ENCODE data around the gene RIC3.

The RIC3 gene

DNA sequence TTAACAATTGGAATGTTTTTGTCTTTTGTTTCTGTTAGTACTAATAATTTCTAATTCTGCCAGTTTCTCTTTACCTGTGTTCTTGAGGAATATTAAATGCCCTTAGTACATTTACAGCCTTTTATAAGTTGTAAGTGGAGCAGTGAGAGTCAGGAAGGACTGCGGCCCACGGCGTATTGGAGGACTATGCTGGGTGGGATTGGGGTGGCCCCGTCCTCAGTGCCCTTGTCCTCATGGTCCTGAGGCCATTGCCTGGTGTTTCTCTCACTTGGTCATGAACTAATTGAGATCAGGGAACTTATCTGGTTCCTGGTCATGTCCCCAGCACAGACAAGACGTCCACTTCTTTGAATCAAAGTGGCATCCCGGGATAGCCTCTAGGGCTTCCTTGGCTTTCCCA is 84.5 kb downstream of the RIC3 start:
- H3K9me3 ChIP-seq (replicated peaks; ENCODE audit: low read length) = no peaks in the 10 kb centered on the region
- H3K9ac ChIP-seq (ENCODE audit: low read depth, low read length) = no peak overlapping the region
- H3K27me3 ChIP-seq (ENCODE audit: control insufficient read depth, insufficient read depth, low read length) = peaks cover 19% of the 10 kb centered on the region
- no peak overlapping the region for H3K4me3 ChIP-seq (ENCODE audit: low read length)
- H3K4me1 ChIP-seq (ENCODE audit: control insufficient read depth, insufficient read depth, low read length) = peaks cover 11% of the 10 kb centered on the region
- no peak overlapping the region for H3K4me2 ChIP-seq (ENCODE audit: low read length)
- H3K36me3 ChIP-seq (ENCODE audit: insufficient read depth, low read length) = no peaks in the 10 kb centered on the region

- no peak overlapping the region for H3K4me2 ChIP-seq (ENCODE audit: low read length)
- peaks cover 11% of the 10 kb centered on the region for H3K4me1 ChIP-seq (ENCODE audit: control insufficient read depth, insufficient read depth, low read length)
- H3K9ac ChIP-seq (ENCODE audit: low read depth, low read length) = no peak overlapping the region
- H3K4me3 ChIP-seq (ENCODE audit: low read length) = no peak overlapping the region
- H3K36me3 ChIP-seq (ENCODE audit: insufficient read depth, low read length) = no peaks in the 10 kb centered on the region
- H3K9me3 ChIP-seq (replicated peaks; ENCODE audit: low read length) = no peaks in the 10 kb centered on the region
- peaks cover 19% of the 10 kb centered on the region for H3K27me3 ChIP-seq (ENCODE audit: control insufficient read depth, insufficient read depth, low read length)
These were observed 84.9 kb downstream of the RIC3 start for GRCh38 chr11:8083871-8084281.

GRCh38 chr11:8083088-8083395 is 85.8 kb downstream of the RIC3 start:
- Histone ChIP-seq H3K9ac (ENCODE audit: low read depth, low read length) (no peak overlapping the region), H3K4me2 (ENCODE audit: low read length) (no peak overlapping the region), H3K9me3 (replicated peaks; ENCODE audit: low read length) (no peaks in the 10 kb centered on the region), H3K4me3 (ENCODE audit: low read length) (no peak overlapping the region), H3K27me3 (ENCODE audit: control insufficient read depth, insufficient read depth, low read length) (peaks cover 19% of the 10 kb centered on the region), H3K4me1 (ENCODE audit: control insufficient read depth, insufficient read depth, low read length) (peaks cover 11% of the 10 kb centered on the region), H3K36me3 (ENCODE audit: insufficient read depth, low read length) (no peaks in the 10 kb centered on the region)

DNA sequence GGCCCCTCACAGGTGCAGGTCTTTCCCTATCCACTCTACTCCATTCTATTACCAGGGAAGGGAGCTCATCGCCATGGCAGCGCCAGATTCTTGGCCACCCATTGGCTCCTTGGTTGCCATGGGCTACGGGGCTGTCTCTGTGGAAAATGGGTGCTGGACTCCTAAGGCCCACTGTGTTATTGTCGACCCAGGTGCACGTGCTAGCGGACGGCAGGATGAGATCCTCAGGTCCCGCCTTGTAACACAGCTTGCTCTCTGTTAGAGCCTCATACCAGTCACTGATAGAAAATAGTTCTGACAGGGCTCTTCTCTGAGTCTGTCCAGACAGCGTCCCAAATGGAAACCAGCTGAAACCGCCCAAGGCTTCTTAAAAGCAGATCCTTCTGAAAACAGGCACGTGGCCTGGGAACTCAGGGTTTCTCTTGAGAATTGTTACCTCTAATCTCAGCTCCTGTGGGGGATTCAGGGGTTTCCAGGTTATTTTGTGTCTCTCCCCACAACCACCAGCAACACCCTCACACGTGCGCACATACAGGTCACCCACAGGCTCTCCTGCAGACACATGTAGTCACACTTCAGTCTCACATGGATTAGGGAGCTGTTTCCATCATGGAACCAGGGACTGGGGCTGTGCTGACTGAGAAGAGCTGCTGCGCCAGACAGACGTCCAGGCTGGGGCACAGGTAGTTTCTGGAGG is 86.3 kb downstream of the RIC3 start:
- H3K4me2 ChIP-seq (ENCODE audit: low read length) = no peak overlapping the region
- no peaks in the 10 kb centered on the region for H3K9me3 ChIP-seq (replicated peaks; ENCODE audit: low read length)
- H3K27me3 ChIP-seq (ENCODE audit: control insufficient read depth, insufficient read depth, low read length) = peaks cover 19% of the 10 kb centered on the region
- H3K4me1 ChIP-seq (ENCODE audit: control insufficient read depth, insufficient read depth, low read length) = peaks cover 11% of the 10 kb centered on the region
- H3K36me3 ChIP-seq (ENCODE audit: insufficient read depth, low read length) = no peaks in the 10 kb centered on the region
- no peak overlapping the region for H3K4me3 ChIP-seq (ENCODE audit: low read length)
- no peak overlapping the region for H3K9ac ChIP-seq (ENCODE audit: low read depth, low read length)

GRCh38 chr11:8081591-8082250 is 87.1 kb downstream of the RIC3 start:
- peak overlapping the region; percentile 76 for H3K4me3 ChIP-seq (ENCODE audit: low read length)
- H3K36me3 ChIP-seq (ENCODE audit: insufficient read depth, low read length) = no peaks in the 10 kb centered on the region
- no peaks in the 10 kb centered on the region for H3K9me3 ChIP-seq (replicated peaks; ENCODE audit: low read length)
- peak overlapping the region; percentile 90 for H3K4me2 ChIP-seq (ENCODE audit: low read length)
- H3K4me1 ChIP-seq (ENCODE audit: control insufficient read depth, insufficient read depth, low read length) = peaks cover 11% of the 10 kb centered on the region
- H3K9ac ChIP-seq (ENCODE audit: low read depth, low read length) = peak overlapping the region; percentile 74
- H3K27me3 ChIP-seq (ENCODE audit: control insufficient read depth, insufficient read depth, low read length) = peaks cover 19% of the 10 kb centered on the region

DNA sequence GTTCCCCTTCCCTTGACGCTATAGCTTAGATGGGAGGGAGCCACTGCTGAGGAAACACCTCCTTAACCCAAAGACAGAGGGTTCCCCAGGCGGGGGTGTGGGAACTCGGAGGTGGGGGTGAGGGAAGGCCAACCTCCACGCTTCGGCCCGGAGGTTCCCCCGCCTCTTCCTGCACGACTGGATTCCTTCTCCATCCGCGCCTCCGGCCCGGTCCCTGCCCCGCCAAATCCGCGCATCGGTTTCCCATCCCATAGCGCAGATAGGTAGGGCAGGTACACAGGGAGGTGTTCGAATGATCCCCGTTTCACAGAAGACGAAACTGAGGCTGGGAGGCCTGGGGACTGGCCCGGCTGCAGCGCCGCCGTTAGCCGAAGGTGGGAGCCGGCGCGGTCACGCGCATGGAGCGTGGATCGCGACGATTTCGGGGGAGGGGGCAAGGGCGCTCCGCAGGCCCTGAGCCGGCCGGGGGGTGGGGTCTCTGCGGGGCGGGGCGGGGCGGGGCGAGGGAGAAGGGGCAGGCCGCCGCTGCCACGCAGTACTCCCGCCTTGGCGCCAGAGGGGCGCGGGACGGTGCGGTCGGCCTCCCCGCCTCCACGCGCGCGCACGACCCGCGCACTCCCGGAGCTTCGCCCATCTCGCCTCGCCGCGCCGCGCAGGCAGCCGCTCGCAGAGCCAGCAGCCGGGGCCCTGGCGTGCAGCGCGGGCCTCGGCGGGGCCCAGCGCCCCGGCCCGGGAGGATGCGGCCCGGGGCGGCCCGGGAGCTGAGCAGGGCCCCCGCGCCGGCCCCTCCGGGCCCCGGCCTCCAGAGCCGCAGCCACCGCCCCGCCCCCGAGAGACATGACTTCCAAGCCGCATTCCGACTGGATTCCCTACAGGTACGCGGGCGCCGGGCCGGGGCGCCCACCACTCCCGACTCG is 87.9 kb downstream of the RIC3 start, which contains the start of gene TUB:
Gene TUB (plus strand): TSS at position 538 of the 917 bp plus-strand sequence. CDS start 300 bp downstream, at position 838.
- peak within 1 kb of the TSS; percentile 74 for H3K9ac ChIP-seq (ENCODE audit: low read depth, low read length)
- no peaks in the 10 kb centered on the region for H3K36me3 ChIP-seq (ENCODE audit: insufficient read depth, low read length)
- H3K4me2 ChIP-seq (ENCODE audit: low read length) = peak within 1 kb of the TSS; percentile 90
- H3K9me3 ChIP-seq (replicated peaks; ENCODE audit: low read length) = no peaks in the 10 kb centered on the region
- H3K4me3 ChIP-seq (ENCODE audit: low read length) = peak within 1 kb of the TSS; percentile 76
- H3K4me1 ChIP-seq (ENCODE audit: control insufficient read depth, insufficient read depth, low read length) = peaks cover 11% of the 10 kb centered on the region
- H3K27me3 ChIP-seq (ENCODE audit: control insufficient read depth, insufficient read depth, low read length) = peaks cover 19% of the 10 kb centered on the region

- Histone ChIP-seq H3K4me2 (ENCODE audit: low read length) (peak overlapping the region; percentile 90), H3K4me1 (ENCODE audit: control insufficient read depth, insufficient read depth, low read length) (peaks cover 11% of the 10 kb centered on the region), H3K9me3 (replicated peaks; ENCODE audit: low read length) (no peaks in the 10 kb centered on the region), H3K27me3 (ENCODE audit: control insufficient read depth, insufficient read depth, low read length) (peaks cover 15% of the 10 kb centered on the region), H3K36me3 (ENCODE audit: insufficient read depth, low read length) (no peaks in the 10 kb centered on the region), H3K4me3 (ENCODE audit: low read length) (peak overlapping the region; percentile 76), H3K9ac (ENCODE audit: low read depth, low read length) (no peak overlapping the region)
These were observed 88.7 kb downstream of the RIC3 start for GRCh38 chr11:8080069-8080670.

GRCh38 chr11:8079111-8079675 is 89.6 kb downstream of the RIC3 start:
- H3K9me3 ChIP-seq (replicated peaks; ENCODE audit: low read length) = no peaks in the 10 kb centered on the region
- H3K4me1 ChIP-seq (ENCODE audit: control insufficient read depth, insufficient read depth, low read length) = peaks cover 11% of the 10 kb centered on the region
- no peak overlapping the region for H3K4me2 ChIP-seq (ENCODE audit: low read length)
- no peak overlapping the region for H3K4me3 ChIP-seq (ENCODE audit: low read length)
- H3K27me3 ChIP-seq (ENCODE audit: control insufficient read depth, insufficient read depth, low read length) = peaks cover 15% of the 10 kb centered on the region
- no peak overlapping the region for H3K9ac ChIP-seq (ENCODE audit: low read depth, low read length)
- H3K36me3 ChIP-seq (ENCODE audit: insufficient read depth, low read length) = no peaks in the 10 kb centered on the region

DNA sequence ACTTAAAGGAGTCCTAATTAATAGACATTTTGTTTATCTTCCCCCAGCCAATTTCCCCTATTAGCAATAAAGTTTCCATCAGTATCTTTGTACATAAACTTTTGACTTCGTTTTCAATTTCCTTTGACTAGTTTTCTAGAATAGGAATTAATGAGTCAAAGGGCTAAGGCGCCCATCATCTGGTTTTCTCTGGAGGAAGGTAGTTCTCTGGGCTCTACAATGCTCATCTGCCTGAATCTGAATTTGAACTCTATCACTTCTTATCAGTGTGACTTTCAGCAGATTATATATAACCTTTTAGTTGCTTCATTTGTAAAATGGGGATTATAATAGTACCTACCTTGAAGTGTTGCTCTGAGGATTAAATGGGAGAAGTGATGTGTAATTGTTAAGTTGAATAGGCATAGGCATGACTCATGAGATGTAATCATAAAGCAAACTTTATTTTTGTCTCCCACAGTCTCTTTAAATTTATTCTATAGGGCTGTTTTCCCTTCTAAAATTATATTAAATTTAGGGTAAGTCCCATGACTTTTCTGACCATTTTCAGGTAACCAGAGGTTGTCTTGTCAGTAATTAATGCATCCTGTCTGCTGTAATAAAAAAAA is 93.6 kb downstream of the RIC3 start:
- Histone ChIP-seq H3K4me2 (ENCODE audit: low read length) (no peak overlapping the region), H3K36me3 (ENCODE audit: insufficient read depth, low read length) (no peaks in the 10 kb centered on the region), H3K4me3 (ENCODE audit: low read length) (no peak overlapping the region), H3K9me3 (replicated peaks; ENCODE audit: low read length) (no peaks in the 10 kb centered on the region), H3K4me1 (ENCODE audit: control insufficient read depth, insufficient read depth, low read length) (no peaks in the 10 kb centered on the region), H3K27me3 (ENCODE audit: control insufficient read depth, insufficient read depth, low read length) (peaks cover 23% of the 10 kb centered on the region), H3K9ac (ENCODE audit: low read depth, low read length) (no peak overlapping the region)

GRCh38 chr11:8071616-8072581 is 96.9 kb downstream of the RIC3 start:
- no peak overlapping the region for H3K4me2 ChIP-seq (ENCODE audit: low read length)
- no peak overlapping the region for H3K4me3 ChIP-seq (ENCODE audit: low read length)
- H3K9ac ChIP-seq (ENCODE audit: low read depth, low read length) = no peak overlapping the region
- peaks cover 18% of the 10 kb centered on the region for H3K27me3 ChIP-seq (ENCODE audit: control insufficient read depth, insufficient read depth, low read length)
- H3K4me1 ChIP-seq (ENCODE audit: control insufficient read depth, insufficient read depth, low read length) = peaks cover 17% of the 10 kb centered on the region
- H3K9me3 ChIP-seq (replicated peaks; ENCODE audit: low read length) = no peaks in the 10 kb centered on the region
- no peaks in the 10 kb centered on the region for H3K36me3 ChIP-seq (ENCODE audit: insufficient read depth, low read length)
